ENCODE results near the gene SPACA7.

DNA sequence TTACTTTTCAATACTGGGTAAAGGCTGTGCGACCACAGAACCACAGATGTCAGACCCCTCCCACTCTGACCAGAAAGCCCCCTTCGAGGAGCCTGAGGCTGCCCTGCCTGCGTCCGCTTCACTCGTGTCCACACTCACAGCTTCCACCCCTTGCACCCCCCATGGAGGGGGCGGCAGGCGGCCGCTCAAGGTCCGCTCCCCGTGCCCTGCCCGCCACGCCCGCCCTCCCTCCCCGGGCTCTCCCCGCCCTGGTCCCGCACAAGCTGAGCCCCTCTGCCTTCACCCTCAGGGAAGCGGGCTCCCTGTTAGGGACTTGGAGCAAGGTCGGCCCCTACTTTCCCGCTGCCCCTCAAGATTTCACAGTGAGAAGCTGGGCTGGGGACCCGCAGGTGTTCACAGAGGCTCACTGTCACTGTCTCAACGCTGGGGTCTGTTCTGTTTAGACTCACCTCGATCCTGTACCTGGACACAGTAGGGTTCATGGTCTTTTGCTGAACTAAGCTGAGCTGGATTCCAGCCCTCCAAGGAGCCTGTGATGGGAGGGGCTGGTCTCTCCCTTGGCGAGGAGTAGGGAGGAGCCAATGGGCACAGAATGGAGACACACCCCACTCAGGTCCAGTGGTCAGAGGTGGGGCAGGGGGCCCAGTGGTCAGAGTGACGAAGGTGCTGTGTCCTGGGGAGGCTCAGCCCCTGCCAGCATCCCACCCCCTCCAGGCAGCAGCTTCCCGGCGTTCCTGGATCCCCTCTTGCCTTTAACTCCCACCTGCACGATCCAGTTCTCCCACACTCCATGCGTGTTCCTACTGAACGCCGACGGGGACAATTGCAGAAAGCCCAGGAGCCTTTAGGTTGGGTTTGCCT lies 69.5 kb downstream of the SPACA7 start:
- no peak for TF ChIP-seq CTCF (IDR thresholded peaks at IDR 0.05)
- TF ChIP-seq POLR2A (IDR thresholded peaks at IDR 0.05) = no peak
